ENCODE data around the gene ITPKB.

Gene ITPKB

GRCh38 chr1:226698659-226699058 lies 40.4 kb downstream of the ITPKB start:
- Histone ChIP-seq H3K4me3 (no peak overlapping the region), H3K27ac (no peak overlapping the region)
- no peak for TF ChIP-seq CTCF (IDR thresholded peaks at IDR 0.05)
- DNase-seq (ENCODE audit: low spot score) = no peak

GRCh38 chr1:226697929-226698544 lies 41.0 kb downstream of the ITPKB start:
- peak overlapping the region in 1 of 2 donors; percentile 3 for H3K27ac ChIP-seq
- DNase-seq (ENCODE audit: low spot score) = no peak
- no peak overlapping the region for H3K4me3 ChIP-seq
- TF ChIP-seq CTCF (IDR thresholded peaks at IDR 0.05) = no peak

DNA sequence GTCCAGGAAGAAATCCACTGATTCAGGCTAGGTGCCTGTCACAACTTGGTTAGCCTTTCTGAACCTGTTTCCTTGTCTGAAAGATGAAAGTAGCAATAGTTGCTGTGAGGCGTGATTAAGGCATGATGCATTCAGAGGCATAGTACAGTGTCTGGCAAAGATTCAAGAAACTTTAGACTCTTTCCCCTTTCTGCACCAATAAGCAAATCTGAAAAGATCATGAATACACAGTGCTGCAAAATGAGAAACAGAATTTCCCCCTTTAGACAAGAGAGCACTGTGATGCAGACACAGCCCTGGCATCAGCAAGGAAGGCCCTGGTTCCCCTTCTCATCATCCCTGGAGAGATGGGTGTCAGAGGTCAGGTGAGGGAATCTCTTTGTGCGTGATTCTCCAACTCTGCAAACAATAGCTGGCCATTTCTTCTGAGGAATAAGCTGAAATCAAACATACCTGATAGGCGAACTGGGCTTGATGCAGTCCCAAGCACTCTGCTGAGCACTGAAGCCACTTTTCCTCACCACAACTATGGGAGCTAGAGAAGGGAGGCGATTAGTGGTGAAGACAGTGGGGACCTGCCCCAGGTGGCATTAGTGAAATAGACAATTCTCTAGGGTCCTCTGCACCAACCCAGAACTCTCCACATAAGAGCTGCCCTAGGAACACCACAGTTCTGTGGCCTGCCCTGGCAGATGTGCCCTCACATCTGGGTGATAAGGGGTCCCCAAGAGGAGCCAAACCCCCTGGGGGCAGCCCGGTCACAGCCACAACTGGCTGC lies 41.7 kb downstream of the ITPKB start:
- no peak overlapping the region for H3K4me3 ChIP-seq
- no peak for TF ChIP-seq CTCF (IDR thresholded peaks at IDR 0.05)
- H3K27ac ChIP-seq = peak overlapping the region in 1 of 2 donors; percentile 3
- no peak for DNase-seq (ENCODE audit: low spot score)

- no peak overlapping the region for H3K4me3 ChIP-seq
- TF ChIP-seq CTCF (IDR thresholded peaks at IDR 0.05) = no peak
- DNase-seq (ENCODE audit: low spot score) = no peak
- no peak overlapping the region for H3K27ac ChIP-seq
Measured at GRCh38 chr1:226696547-226696946, 42.5 kb downstream of the ITPKB start.

DNA sequence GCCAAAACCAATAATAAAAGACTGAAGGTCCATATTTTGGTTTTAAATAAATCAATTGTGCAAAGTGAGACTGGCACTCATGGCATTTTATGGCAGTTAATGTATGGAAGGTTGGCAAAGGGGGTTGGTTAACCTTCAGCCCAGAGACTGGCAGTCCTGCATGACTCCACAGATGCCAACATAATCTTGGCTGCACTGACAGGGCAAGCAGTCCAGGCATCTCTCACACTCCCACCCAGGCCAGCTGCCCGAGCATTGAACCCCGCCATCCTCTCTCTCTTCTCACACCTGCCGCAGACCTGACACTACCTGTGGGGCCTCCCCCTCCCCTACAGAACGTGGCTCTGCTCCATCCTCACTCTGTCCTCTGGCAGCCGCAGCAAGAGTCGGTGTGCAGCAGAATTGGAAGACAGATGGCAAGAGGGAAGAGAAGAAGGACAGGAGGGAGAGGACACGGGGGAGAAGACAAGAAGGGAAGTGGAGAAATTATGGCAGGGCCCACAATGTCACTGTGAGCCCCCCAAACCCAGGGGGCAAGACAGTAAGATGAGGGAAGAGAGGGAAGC lies 43.7 kb downstream of the ITPKB start:
- no peak overlapping the region for H3K27ac ChIP-seq
- TF ChIP-seq CTCF (IDR thresholded peaks at IDR 0.05) = no peak
- no peak overlapping the region for H3K4me3 ChIP-seq
- DNase-seq (ENCODE audit: low spot score) = no peak

DNA sequence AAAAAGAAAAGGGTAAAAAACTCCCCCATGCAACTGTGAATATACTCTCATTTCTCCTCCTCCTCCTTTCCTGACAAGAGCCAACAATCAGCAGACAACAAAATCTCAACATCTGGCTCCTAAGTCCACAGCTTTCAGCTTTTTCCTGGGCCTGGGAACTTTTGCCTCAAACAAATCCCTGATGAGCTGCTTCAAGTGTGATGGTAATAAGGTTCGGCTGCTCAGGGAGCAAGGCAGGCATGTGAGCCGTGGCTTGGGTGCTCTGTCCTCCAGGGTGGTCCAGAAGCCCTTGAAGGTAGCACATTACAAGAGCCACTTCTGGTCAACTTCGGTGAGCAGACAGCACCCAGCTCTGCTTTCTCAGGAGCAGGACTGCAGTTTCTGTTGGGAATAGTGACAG lies 46.3 kb downstream of the ITPKB start:
- Histone ChIP-seq H3K27ac (peak overlapping the region in 1 of 2 donors; percentile 42), H3K4me3 (no peak overlapping the region)
- no peak for DNase-seq (ENCODE audit: low spot score)
- TF ChIP-seq CTCF (IDR thresholded peaks at IDR 0.05) = no peak

Measured in coronary artery (tissue), 2 donors.